Renal pelvis (tissue), 4 donors: ENCODE measurements around the gene CCNC. TPM values are rescaled to one million over a fixed set of nuclear protein-coding genes. Genes with fewer than 3 reads are reported as not detected.

Experiments used
- DNase-seq: peaks from one replicate; pipeline ENCODE4 v3.0.0-alpha.2; 2013
- polyA plus RNA-seq, 3 donors: library from polyadenylated mRNA; unstranded; fragments of 120-200 nt; gene quantifications; one replicate each; pipeline ENCODE4 v1.2.1, GENCODE V29; 2013; ENCODE audit not compliant: insufficient read length in 3 of 3

The CCNC gene
- polyA plus RNA-seq, 3 donors = 70.5 to 89.3 (median 85.9) TPM

- DNase-seq = no peak
These were observed 5.3 kb downstream of the CCNC start for GRCh38 chr6:99563056-99563723.

- no peak for DNase-seq
These were observed 7.8 kb downstream of the CCNC start for GRCh38 chr6:99560668-99561067.

- no peak for DNase-seq
These were observed 9.4 kb downstream of the CCNC start for GRCh38 chr6:99559057-99559456.

GRCh38 chr6:99553888-99554287 lies 14.6 kb downstream of the CCNC start:
- DNase-seq = no peak

GRCh38 chr6:99550046-99550748 lies 18.3 kb downstream of the CCNC start:
- DNase-seq = no peak

- no peak for DNase-seq
These were observed 19.8 kb downstream of the CCNC start for GRCh38 chr6:99548706-99549105.

- no peak for DNase-seq
These were observed 20.9 kb downstream of the CCNC start for GRCh38 chr6:99547526-99547925.

GRCh38 chr6:99545442-99545841 lies 23.0 kb downstream of the CCNC start:
- DNase-seq = no peak

GRCh38 chr6:99543968-99544367 lies 24.5 kb downstream of the CCNC start:
- no peak for DNase-seq

- DNase-seq = no peak
These were observed 37.8 kb downstream of the CCNC start for GRCh38 chr6:99530627-99531026.

- no peak for DNase-seq
These were observed 45.9 kb downstream of the CCNC start for GRCh38 chr6:99522531-99522930.

GRCh38 chr6:99521633-99522151 lies 46.8 kb downstream of the CCNC start:
- no peak for DNase-seq

GRCh38 chr6:99520855-99521632 lies 47.4 kb downstream of the CCNC start:
- peak; percentile 76 for DNase-seq

- DNase-seq = no peak
These were observed 49.0 kb downstream of the CCNC start for GRCh38 chr6:99519446-99519845.

GRCh38 chr6:99514089-99514488 lies 54.4 kb downstream of the CCNC start:
- DNase-seq = no peak

- DNase-seq = no peak
These were observed 56.4 kb downstream of the CCNC start for GRCh38 chr6:99512033-99512432.

GRCh38 chr6:99507648-99508047 lies 60.8 kb downstream of the CCNC start:
- DNase-seq = no peak

GRCh38 chr6:99501762-99502161 lies 66.7 kb downstream of the CCNC start:
- DNase-seq = no peak

GRCh38 chr6:99498421-99498820 lies 70.0 kb downstream of the CCNC start:
- DNase-seq = no peak

GRCh38 chr6:99495466-99495865 lies 73.0 kb downstream of the CCNC start:
- no peak for DNase-seq
